Measurements from ENCODE around the gene PADI1.
"Not testable (repeated sequence)": the region's sequence is repeated elsewhere in the genome, so short reads cannot be mapped to it uniquely, and the experiment has no call there.

The PADI1 gene

DNA sequence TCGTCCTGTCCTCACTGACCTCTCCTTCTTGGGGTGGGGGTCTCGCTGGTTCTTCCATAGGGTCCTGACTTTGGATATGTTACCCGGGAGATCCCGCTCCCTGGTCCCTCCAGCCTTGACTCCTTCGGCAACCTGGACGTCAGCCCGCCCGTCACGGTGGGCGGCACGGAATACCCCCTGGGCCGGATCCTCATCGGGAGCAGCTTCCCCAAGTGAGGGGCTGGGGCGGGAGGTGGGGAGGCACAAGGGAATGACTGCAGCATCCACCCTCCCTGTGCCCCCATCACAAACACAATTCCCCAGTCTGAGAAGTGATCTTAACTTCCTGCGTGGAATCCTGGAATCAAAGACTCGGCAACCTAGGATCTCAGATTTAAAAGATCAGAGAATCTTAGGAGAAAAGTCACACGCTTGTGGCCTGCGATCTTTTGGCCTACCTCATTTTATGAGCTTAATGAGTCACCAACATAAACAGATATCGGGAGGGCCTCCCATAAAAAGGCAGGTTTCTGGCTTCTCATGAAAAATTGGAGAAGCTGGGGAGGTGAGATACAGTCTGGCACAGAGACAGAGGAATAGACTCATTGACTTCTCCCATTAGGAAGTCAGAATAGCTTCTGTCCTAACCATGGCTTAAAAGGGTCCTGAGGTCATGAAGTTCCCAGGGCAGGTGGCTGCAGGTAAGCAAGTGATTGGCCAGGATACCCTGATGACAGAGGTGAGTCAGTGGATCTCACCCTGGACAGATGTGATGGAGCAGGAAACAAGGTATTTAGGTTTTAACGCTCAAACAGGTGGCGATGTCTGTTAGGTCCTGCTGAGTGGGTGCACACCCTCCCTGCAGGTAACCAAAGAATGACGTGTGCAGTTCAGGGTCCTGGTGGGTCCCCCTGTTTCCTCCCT, 28.1 kb downstream of the PADI1 start:
- Mint-ChIP-seq H3K27me3 (peaks cover 46% of the 10 kb centered on the region), H3K4me3 (no peak overlapping the region), H3K9me3 (no peaks in the 10 kb centered on the region), H3K27ac (no peak overlapping the region), H3K4me1 (peaks cover 4% of the 10 kb centered on the region)
- ATAC-seq (no peak), DNase-seq (no peak)

DNA sequence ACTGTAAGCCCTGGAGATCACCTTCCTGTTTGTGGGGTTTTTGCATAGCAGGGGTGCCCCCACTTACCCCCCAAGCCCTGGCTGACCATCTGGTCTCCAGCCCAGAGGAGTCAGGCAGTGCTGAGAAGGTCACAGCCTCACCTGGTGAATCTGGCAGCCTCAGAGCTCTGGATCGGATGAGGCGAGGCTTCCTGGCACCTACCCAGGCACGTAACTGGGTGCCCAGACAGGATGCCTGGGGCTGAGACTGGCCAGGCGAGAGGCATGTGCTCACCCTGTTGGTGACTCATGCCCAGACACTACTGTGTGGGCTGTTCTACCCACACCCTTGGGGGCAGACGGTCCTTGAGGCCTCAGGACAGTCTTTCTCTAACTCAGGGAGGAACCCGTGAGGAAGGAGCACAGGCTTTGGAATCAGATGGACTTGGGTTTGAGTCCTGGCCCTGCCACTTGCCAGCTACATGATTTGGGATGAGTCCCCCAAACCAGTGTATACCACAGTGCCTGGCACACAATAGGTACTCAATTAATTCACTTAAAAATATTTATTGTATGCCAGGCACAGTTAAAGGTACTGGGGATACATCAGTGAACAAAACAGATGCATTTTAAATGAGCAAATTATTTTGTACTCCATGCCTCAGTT, 28.9 kb downstream of the PADI1 start:
- no peak for ATAC-seq
- no peak overlapping the region for H3K27ac Mint-ChIP-seq
- no peaks in the 10 kb centered on the region for H3K9me3 Mint-ChIP-seq
- peaks cover 4% of the 10 kb centered on the region for H3K4me1 Mint-ChIP-seq
- DNase-seq, result no peak
- H3K27me3 Mint-ChIP-seq, result peaks cover 46% of the 10 kb centered on the region
- no peak overlapping the region for H3K4me3 Mint-ChIP-seq

DNA sequence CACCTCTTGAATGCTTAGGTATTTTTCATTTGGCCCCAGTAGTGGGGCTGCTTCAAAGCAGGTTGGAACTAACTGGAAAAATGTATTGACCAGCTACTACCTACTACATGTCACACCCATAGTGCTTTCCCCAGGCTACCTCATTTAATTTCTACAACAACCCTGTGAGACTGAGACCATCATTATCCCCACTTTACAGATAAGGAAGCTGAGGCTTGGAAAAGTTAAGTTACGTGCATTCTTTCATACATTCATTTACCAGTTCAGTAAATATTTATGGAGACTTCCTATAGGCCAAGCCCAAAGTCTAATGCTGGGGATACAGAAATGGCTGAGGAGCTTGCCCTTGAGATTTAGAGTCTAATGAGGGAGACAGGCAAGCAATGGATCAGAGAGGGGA, 29.5 kb downstream of the PADI1 start:
- Mint-ChIP-seq H3K27me3 (peaks cover 46% of the 10 kb centered on the region), H3K27ac (no peak overlapping the region), H3K4me3 (no peak overlapping the region), H3K4me1 (peaks cover 4% of the 10 kb centered on the region), H3K9me3 (no peaks in the 10 kb centered on the region)
- no peak for DNase-seq
- no peak for ATAC-seq

DNA sequence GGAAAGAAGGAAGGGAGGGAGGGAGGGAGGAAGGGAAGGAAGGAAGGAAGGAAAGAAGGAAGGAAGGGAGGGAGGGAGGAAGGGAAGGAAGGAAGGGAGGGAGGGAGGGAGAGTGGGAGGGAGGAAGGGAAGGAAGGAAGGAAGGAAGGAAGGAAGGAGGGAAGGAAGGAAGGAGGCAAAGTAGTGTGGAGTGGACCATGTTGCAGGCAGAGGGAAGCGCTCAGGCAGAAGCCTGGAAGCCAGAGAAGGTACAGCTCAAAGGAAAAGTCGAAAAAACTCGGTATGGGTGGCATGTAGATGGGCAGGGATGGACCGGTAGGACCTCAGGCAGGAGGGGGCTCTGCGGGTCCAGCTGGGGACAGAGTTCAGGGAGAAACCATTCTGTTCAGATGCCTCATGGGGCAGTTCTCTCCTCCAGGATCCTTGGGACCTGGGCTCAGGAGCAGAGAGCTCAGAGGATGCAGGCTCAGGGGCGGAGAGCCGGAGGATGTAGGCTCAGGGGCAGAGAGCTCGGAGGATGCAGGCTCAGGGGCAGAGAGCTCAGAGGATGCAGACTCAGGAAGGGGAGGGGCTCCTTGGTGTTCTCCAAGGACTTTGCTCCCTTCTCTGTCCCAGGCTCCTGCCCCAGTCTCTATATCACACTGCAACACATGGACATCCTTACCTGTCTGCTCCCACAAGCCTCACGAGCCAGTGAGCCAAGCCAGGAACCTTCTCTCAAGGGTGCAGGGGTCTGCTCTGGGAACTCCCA, 30.4 kb downstream of the PADI1 start:
- H3K27me3 Mint-ChIP-seq, result peaks cover 46% of the 10 kb centered on the region
- no peak overlapping the region for H3K4me3 Mint-ChIP-seq
- H3K27ac Mint-ChIP-seq, result no peak overlapping the region

DNA sequence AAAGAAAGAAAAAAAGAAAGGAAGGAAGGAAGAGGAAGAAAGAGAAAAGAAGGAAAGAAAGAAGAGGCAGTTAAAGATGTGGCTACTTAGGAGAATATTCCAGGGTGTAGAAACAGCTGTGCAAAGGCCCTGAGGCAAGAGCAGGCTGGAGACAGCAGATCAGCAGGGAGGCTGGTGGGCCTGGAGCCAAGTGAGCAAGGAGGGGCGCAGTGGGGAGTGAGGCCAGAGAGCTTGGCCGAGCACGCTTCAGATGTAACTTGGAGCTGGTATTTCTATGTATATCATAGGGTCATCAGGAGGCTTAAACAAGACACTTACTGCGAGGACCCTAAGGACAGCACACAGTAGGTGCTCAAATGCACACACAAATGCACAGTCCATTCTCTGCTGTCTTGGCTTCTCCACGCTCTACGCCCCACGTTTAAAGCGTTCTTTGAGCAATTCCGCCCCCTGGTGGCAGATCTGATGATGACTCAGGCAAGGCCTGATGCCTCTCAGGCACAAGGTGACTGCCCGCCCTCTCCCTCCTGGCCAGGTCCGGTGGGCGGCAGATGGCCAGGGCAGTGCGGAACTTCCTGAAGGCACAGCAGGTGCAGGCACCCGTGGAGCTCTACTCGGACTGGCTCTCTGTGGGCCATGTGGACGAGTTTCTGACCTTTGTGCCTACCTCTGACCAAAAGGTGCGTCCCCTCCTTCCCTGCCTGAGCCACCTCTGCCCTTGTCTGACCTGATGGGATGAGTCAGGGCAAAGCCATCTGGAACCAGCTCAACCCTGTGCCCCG, 32.0 kb downstream of the PADI1 start:
- H3K9me3 Mint-ChIP-seq, result no peaks in the 10 kb centered on the region
- H3K27ac Mint-ChIP-seq, result no peak overlapping the region
- H3K27me3 Mint-ChIP-seq, result peaks cover 52% of the 10 kb centered on the region
- ATAC-seq, result peak; percentile 80
- H3K4me3 Mint-ChIP-seq, result no peak overlapping the region
- peak; percentile 81 to 83 for DNase-seq
- H3K4me1 Mint-ChIP-seq, result peaks cover 4% of the 10 kb centered on the region

More for the DNA sequence above, 30.4 kb downstream of the PADI1 start:
- DNase-seq (no peak), ATAC-seq (no peak)
- Mint-ChIP-seq H3K9me3 (no peaks in the 10 kb centered on the region), H3K4me1 (peaks cover 4% of the 10 kb centered on the region)

DNA sequence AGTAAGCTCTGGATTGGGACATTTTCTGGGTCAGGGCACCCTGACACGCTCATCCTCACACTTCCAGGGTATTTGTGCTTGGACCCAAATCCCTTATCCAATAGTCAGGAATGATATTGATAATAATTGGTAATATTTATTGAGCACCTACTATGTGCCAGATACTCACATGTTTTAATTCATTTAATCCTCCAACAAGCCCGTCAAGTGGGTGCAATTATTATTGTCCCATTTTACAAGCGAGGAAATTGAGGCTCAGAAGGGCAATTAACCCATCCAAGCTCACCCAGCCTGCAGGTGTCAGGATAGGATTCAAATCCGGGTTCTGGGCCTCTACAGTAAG, 32.6 kb downstream of the PADI1 start:
- H3K9me3 Mint-ChIP-seq, result no peaks in the 10 kb centered on the region
- H3K27me3 Mint-ChIP-seq, result peaks cover 47% of the 10 kb centered on the region
- peaks cover 4% of the 10 kb centered on the region for H3K4me1 Mint-ChIP-seq
- no peak for DNase-seq
- no peak for ATAC-seq
- no peak overlapping the region for H3K27ac Mint-ChIP-seq
- no peak overlapping the region for H3K4me3 Mint-ChIP-seq

DNA sequence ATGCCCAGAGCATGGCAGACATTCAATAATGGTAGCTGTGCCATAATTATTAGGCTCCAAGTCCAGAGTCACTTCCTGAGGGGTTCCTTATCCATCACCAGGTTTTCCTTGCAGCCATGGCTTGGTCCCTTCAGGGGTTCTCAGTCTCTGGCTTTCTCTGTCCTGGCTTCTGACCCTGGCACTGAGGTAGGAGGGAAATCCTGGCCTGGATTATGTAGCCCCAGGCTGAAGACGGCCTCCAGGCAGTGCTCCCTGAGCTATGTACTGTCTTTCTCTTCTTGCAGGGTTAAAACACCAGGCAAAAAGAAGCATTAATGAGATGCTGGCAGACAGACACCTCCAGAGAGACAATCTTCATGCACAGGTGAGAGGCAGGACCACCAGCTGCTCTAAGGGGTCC, 34.5 kb downstream of the PADI1 start:
- DNase-seq (peak; percentile 33 to 57), ATAC-seq (peak; percentile 75)
- Mint-ChIP-seq H3K4me1 (no peaks in the 10 kb centered on the region), H3K4me3 (no peak overlapping the region), H3K9me3 (no peaks in the 10 kb centered on the region), H3K27me3 (peaks cover 32% of the 10 kb centered on the region), H3K27ac (no peak overlapping the region)

DNA sequence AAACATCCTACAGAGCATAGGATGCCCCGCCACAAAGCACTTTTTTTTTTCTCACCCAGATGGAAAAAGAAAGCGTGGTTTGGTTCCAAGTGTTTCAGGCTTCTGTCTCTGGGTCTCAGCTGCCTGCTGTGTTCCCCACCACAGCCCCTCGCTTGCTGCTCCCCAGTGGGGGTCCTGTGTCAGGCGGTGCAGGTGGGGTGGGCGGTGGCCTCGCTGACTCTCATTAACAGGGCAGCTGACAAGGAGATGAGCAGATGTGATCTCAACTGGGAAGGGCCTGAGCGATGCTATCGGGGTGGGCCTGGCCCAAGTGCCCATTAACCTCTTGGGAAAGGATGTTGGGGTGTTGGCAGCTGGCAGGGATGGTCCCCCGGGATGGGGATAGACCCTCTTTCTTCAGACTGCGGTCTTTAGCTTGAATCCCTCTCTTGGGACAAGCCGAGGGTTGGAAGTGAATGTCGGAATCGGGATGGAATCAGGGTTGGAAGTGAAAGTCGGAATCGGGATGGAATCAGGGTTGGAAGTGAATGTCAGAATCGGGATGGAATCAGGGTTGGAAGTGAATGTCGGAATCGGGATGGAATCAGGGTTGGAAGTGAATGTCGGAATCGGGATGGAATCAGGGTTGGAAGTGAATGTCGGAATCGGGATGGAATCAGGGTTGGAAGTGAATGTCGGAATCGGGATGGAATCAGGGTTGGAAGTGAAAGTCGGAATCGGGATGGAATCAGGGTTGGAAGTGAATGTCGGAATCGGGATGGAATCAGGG, 36.3 kb downstream of the PADI1 start:
- DNase-seq, result peak in 1 of 2 donors; percentile 9
- ATAC-seq, H3K27ac Mint-ChIP-seq, H3K4me3 Mint-ChIP-seq, H3K9me3 Mint-ChIP-seq, H3K4me1 Mint-ChIP-seq: not testable (repeated sequence)
- H3K27me3 Mint-ChIP-seq, result peaks cover 33% of the 10 kb centered on the region

GRCh38 chr1:17241780-17242074, 36.8 kb downstream of the PADI1 start:
- H3K9me3 Mint-ChIP-seq, ATAC-seq, H3K4me3 Mint-ChIP-seq, H3K27ac Mint-ChIP-seq, DNase-seq, H3K4me1 Mint-ChIP-seq: not testable (repeated sequence)
- peaks cover 27% of the 10 kb centered on the region for H3K27me3 Mint-ChIP-seq

GRCh38 chr1:17243274-17243673, 38.3 kb downstream of the PADI1 start:
- no peak for ATAC-seq
- Mint-ChIP-seq H3K27me3 (peaks cover 24% of the 10 kb centered on the region), H3K4me3 (no peak overlapping the region), H3K9me3 (no peaks in the 10 kb centered on the region), H3K4me1 (no peaks in the 10 kb centered on the region), H3K27ac (no peak overlapping the region)
- no peak for DNase-seq

- DNase-seq (no peak), ATAC-seq (no peak)
- Mint-ChIP-seq H3K4me1 (no peaks in the 10 kb centered on the region), H3K9me3 (no peaks in the 10 kb centered on the region), H3K4me3 (no peak overlapping the region), H3K27ac (no peak overlapping the region), H3K27me3 (peaks cover 26% of the 10 kb centered on the region)
Measured at GRCh38 chr1:17244821-17245740, 40.2 kb downstream of the PADI1 start.

- Mint-ChIP-seq H3K27me3 (peaks cover 32% of the 10 kb centered on the region), H3K4me3 (no peak overlapping the region), H3K4me1 (no peaks in the 10 kb centered on the region), H3K27ac (no peak overlapping the region), H3K9me3 (no peaks in the 10 kb centered on the region)
- ATAC-seq, result no peak
- DNase-seq, result no peak
Measured at GRCh38 chr1:17245816-17246325, 40.9 kb downstream of the PADI1 start.

GRCh38 chr1:17246971-17247370, 42.0 kb downstream of the PADI1 start:
- no peaks in the 10 kb centered on the region for H3K9me3 Mint-ChIP-seq
- ATAC-seq (no peak), DNase-seq (no peak)
- peaks cover 36% of the 10 kb centered on the region for H3K27me3 Mint-ChIP-seq
- no peaks in the 10 kb centered on the region for H3K4me1 Mint-ChIP-seq
- no peak overlapping the region for H3K27ac Mint-ChIP-seq
- no peak overlapping the region for H3K4me3 Mint-ChIP-seq

GRCh38 chr1:17248781-17249180, 43.9 kb downstream of the PADI1 start, which contains the start of gene PADI3:
PADI3 (plus strand) TSS chr1:17249098; CDS start chr1:17249138, 40 bp downstream.
- no peak within 1 kb of the TSS for H3K27ac Mint-ChIP-seq
- no peaks in the 10 kb centered on the region for H3K4me1 Mint-ChIP-seq
- H3K27me3 Mint-ChIP-seq, result peaks cover 37% of the 10 kb centered on the region
- DNase-seq (no peak), ATAC-seq (no peak)
- no peaks in the 10 kb centered on the region for H3K9me3 Mint-ChIP-seq
- no peak within 1 kb of the TSS for H3K4me3 Mint-ChIP-seq

All from stimulated activated naive CD8-positive, alpha-beta T cell treated with anti-CD3 and anti-CD28 coated beads, Interleukin-15, amount 100 ng/mL, for 72 hours (primary cell).